ENCODE results near the gene TGM6.

Gene TGM6

GRCh38 chr20:2460752-2461424 is 80.2 kb downstream of the TGM6 start:
- no peak overlapping the region for H3K4me2 ChIP-seq (ENCODE audit: low read length)
- H3K27me3 ChIP-seq (ENCODE audit: control insufficient read depth, insufficient read depth, low read length) = no peaks in the 10 kb centered on the region
- peaks cover 75% of the 10 kb centered on the region for H3K36me3 ChIP-seq (ENCODE audit: insufficient read depth, low read length)
- no peaks in the 10 kb centered on the region for H3K4me1 ChIP-seq (ENCODE audit: control insufficient read depth, insufficient read depth, low read length)
- H3K9me3 ChIP-seq (replicated peaks; ENCODE audit: low read length) = no peaks in the 10 kb centered on the region
- no peak overlapping the region for H3K9ac ChIP-seq (ENCODE audit: low read depth, low read length)
- no peak overlapping the region for H3K4me3 ChIP-seq (ENCODE audit: low read length)

- Histone ChIP-seq H3K4me3 (ENCODE audit: low read length) (no peak overlapping the region), H3K27me3 (ENCODE audit: control insufficient read depth, insufficient read depth, low read length) (no peaks in the 10 kb centered on the region), H3K9me3 (replicated peaks; ENCODE audit: low read length) (no peaks in the 10 kb centered on the region), H3K9ac (ENCODE audit: low read depth, low read length) (no peak overlapping the region), H3K4me1 (ENCODE audit: control insufficient read depth, insufficient read depth, low read length) (peaks cover 4% of the 10 kb centered on the region), H3K36me3 (ENCODE audit: insufficient read depth, low read length) (peaks cover 90% of the 10 kb centered on the region), H3K4me2 (ENCODE audit: low read length) (no peak overlapping the region)
These were observed 81.8 kb downstream of the TGM6 start for GRCh38 chr20:2462484-2462883.

- no peaks in the 10 kb centered on the region for H3K27me3 ChIP-seq (ENCODE audit: control insufficient read depth, insufficient read depth, low read length)
- no peak overlapping the region for H3K4me2 ChIP-seq (ENCODE audit: low read length)
- no peak overlapping the region for H3K4me3 ChIP-seq (ENCODE audit: low read length)
- peaks cover 17% of the 10 kb centered on the region for H3K4me1 ChIP-seq (ENCODE audit: control insufficient read depth, insufficient read depth, low read length)
- H3K36me3 ChIP-seq (ENCODE audit: insufficient read depth, low read length) = peaks cover 97% of the 10 kb centered on the region
- H3K9me3 ChIP-seq (replicated peaks; ENCODE audit: low read length) = no peaks in the 10 kb centered on the region
- no peak overlapping the region for H3K9ac ChIP-seq (ENCODE audit: low read depth, low read length)
These were observed 83.1 kb downstream of the TGM6 start for GRCh38 chr20:2463616-2464365.

- Histone ChIP-seq H3K4me3 (ENCODE audit: low read length) (no peak overlapping the region), H3K36me3 (ENCODE audit: insufficient read depth, low read length) (peaks cover 88% of the 10 kb centered on the region), H3K4me1 (ENCODE audit: control insufficient read depth, insufficient read depth, low read length) (peaks cover 21% of the 10 kb centered on the region), H3K9ac (ENCODE audit: low read depth, low read length) (no peak overlapping the region), H3K9me3 (replicated peaks; ENCODE audit: low read length) (no peaks in the 10 kb centered on the region), H3K27me3 (ENCODE audit: control insufficient read depth, insufficient read depth, low read length) (no peaks in the 10 kb centered on the region), H3K4me2 (ENCODE audit: low read length) (no peak overlapping the region)
These were observed 84.4 kb downstream of the TGM6 start for GRCh38 chr20:2465100-2465499.

- H3K9me3 ChIP-seq (replicated peaks; ENCODE audit: low read length) = no peaks in the 10 kb centered on the region
- H3K27me3 ChIP-seq (ENCODE audit: control insufficient read depth, insufficient read depth, low read length) = no peaks in the 10 kb centered on the region
- peaks cover 65% of the 10 kb centered on the region for H3K36me3 ChIP-seq (ENCODE audit: insufficient read depth, low read length)
- peak overlapping the region; percentile 82 for H3K4me3 ChIP-seq (ENCODE audit: low read length)
- peaks cover 26% of the 10 kb centered on the region for H3K4me1 ChIP-seq (ENCODE audit: control insufficient read depth, insufficient read depth, low read length)
- H3K4me2 ChIP-seq (ENCODE audit: low read length) = peak overlapping the region; percentile 87
- H3K9ac ChIP-seq (ENCODE audit: low read depth, low read length) = no peak overlapping the region
These were observed 86.7 kb downstream of the TGM6 start for GRCh38 chr20:2467412-2467811.

GRCh38 chr20:2468581-2469407 is 88.1 kb downstream of the TGM6 start:
- Histone ChIP-seq H3K4me2 (ENCODE audit: low read length) (peak overlapping the region; percentile 87), H3K4me3 (ENCODE audit: low read length) (peak overlapping the region; percentile 82), H3K27me3 (ENCODE audit: control insufficient read depth, insufficient read depth, low read length) (no peaks in the 10 kb centered on the region), H3K36me3 (ENCODE audit: insufficient read depth, low read length) (peaks cover 51% of the 10 kb centered on the region), H3K9ac (ENCODE audit: low read depth, low read length) (peak overlapping the region; percentile 99), H3K9me3 (replicated peaks; ENCODE audit: low read length) (no peaks in the 10 kb centered on the region), H3K4me1 (ENCODE audit: control insufficient read depth, insufficient read depth, low read length) (peaks cover 31% of the 10 kb centered on the region)

- no peaks in the 10 kb centered on the region for H3K27me3 ChIP-seq (ENCODE audit: control insufficient read depth, insufficient read depth, low read length)
- peak overlapping the region; percentile 99 for H3K9ac ChIP-seq (ENCODE audit: low read depth, low read length)
- no peaks in the 10 kb centered on the region for H3K9me3 ChIP-seq (replicated peaks; ENCODE audit: low read length)
- H3K36me3 ChIP-seq (ENCODE audit: insufficient read depth, low read length) = peaks cover 39% of the 10 kb centered on the region
- H3K4me3 ChIP-seq (ENCODE audit: low read length) = peak overlapping the region; percentile 82
- peak overlapping the region; percentile 87 for H3K4me2 ChIP-seq (ENCODE audit: low read length)
- H3K4me1 ChIP-seq (ENCODE audit: control insufficient read depth, insufficient read depth, low read length) = peaks cover 35% of the 10 kb centered on the region
These were observed 89.3 kb downstream of the TGM6 start for GRCh38 chr20:2469991-2470422.

GRCh38 chr20:2470423-2471193 is 89.9 kb downstream of the TGM6 start, which contains the start of gene SNRPB:
Gene SNRPB (minus strand): TSS chr20:2470789. CDS start chr20:2470690, 99 bp downstream.
- H3K36me3 ChIP-seq (ENCODE audit: insufficient read depth, low read length) = peaks cover 33% of the 10 kb centered on the region
- no peaks in the 10 kb centered on the region for H3K9me3 ChIP-seq (replicated peaks; ENCODE audit: low read length)
- peaks cover 35% of the 10 kb centered on the region for H3K4me1 ChIP-seq (ENCODE audit: control insufficient read depth, insufficient read depth, low read length)
- H3K4me2 ChIP-seq (ENCODE audit: low read length) = peak within 1 kb of the TSS; percentile 91
- no peaks in the 10 kb centered on the region for H3K27me3 ChIP-seq (ENCODE audit: control insufficient read depth, insufficient read depth, low read length)
- H3K9ac ChIP-seq (ENCODE audit: low read depth, low read length) = peak within 1 kb of the TSS; percentile 99
- peak within 1 kb of the TSS; percentile 82 for H3K4me3 ChIP-seq (ENCODE audit: low read length)

GRCh38 chr20:2473516-2473915 is 92.8 kb downstream of the TGM6 start:
- Histone ChIP-seq H3K9ac (ENCODE audit: low read depth, low read length) (no peak overlapping the region), H3K36me3 (ENCODE audit: insufficient read depth, low read length) (peaks cover 13% of the 10 kb centered on the region), H3K4me3 (ENCODE audit: low read length) (no peak overlapping the region), H3K27me3 (ENCODE audit: control insufficient read depth, insufficient read depth, low read length) (no peaks in the 10 kb centered on the region), H3K4me1 (ENCODE audit: control insufficient read depth, insufficient read depth, low read length) (peaks cover 21% of the 10 kb centered on the region), H3K4me2 (ENCODE audit: low read length) (no peak overlapping the region), H3K9me3 (replicated peaks; ENCODE audit: low read length) (no peaks in the 10 kb centered on the region)

- H3K4me3 ChIP-seq (ENCODE audit: low read length) = no peak overlapping the region
- H3K27me3 ChIP-seq (ENCODE audit: control insufficient read depth, insufficient read depth, low read length) = no peaks in the 10 kb centered on the region
- H3K36me3 ChIP-seq (ENCODE audit: insufficient read depth, low read length) = peaks cover 17% of the 10 kb centered on the region
- no peak overlapping the region for H3K9ac ChIP-seq (ENCODE audit: low read depth, low read length)
- peaks cover 12% of the 10 kb centered on the region for H3K4me1 ChIP-seq (ENCODE audit: control insufficient read depth, insufficient read depth, low read length)
- H3K4me2 ChIP-seq (ENCODE audit: low read length) = no peak overlapping the region
- no peaks in the 10 kb centered on the region for H3K9me3 ChIP-seq (replicated peaks; ENCODE audit: low read length)
These were observed 95.4 kb downstream of the TGM6 start for GRCh38 chr20:2475850-2476741.
